NCI-H2081 (cell line): Measurements from ENCODE around the gene C4orf17.
"Not testable (repeated sequence)": the region's sequence is repeated elsewhere in the genome, so short reads cannot be mapped to it uniquely, and the experiment has no call there.

Experiments used
- DNase-seq, 2 experiments: peaks; one replicate each; lab custom pipeline; 2025; lab: John Stamatoyannopoulos, UW

The C4orf17 gene

DNA sequence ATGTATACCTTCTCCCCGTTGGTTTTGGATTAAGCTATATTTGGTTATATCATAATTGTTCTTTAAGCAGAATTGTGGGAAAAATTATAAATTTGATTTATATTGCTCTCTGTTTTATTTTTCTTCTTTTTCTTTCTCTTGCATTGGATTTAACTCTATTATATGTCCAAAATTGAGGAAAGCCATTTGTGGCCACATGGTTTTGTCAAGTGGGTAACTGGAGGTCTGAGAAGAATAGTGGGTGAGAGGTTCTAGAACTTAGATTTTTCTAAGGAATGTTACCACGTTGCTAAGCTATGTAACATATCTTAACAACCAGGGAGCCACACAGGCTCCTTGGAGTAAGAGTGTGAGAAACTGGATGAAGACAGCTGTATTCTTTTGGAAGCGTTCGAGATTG lies at the start of gene C4orf17:
Gene C4orf17 (plus strand): TSS at position 301 of the 400 bp plus-strand sequence. CDS start 2,061 bp downstream, outside the sequence.
- DNase-seq, result no peak

DNA sequence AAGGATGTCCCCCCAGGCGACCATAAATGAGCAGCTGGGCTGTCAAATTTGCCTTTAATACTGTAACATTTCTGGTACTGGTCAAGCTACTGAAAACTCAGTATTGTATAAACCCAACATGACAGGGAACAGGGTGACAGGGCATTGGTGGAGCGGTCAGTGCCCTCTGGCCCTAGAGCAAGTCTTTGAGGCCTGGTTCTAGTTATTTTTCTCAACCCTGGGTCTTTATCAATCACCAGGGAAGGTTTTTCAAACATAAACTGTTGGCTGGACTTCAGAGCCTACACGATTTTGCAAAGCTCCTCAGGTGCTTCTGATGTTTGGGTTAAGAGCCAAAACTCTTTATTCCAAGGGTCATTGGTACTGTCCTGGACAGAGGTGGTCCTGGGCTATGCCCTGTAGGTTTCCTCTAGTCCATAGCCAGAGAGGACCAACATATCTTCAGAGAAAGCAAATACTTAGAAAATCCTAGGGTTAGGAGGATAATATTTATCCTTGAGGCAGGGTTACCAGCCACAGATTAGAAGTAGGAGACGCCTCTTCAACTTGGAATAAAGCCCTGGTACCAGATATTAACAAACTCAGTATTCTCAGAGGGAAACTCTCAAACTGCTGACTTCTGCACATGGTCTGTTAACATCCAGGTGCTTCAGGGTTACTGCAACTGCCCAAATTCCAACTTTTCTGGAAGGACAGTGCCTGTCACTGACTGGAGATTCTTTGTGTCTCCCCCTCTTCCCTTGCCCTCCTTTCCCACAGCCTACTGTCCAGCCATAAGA lies 49.0 kb upstream of the C4orf17 start:
- no peak for DNase-seq

DNA sequence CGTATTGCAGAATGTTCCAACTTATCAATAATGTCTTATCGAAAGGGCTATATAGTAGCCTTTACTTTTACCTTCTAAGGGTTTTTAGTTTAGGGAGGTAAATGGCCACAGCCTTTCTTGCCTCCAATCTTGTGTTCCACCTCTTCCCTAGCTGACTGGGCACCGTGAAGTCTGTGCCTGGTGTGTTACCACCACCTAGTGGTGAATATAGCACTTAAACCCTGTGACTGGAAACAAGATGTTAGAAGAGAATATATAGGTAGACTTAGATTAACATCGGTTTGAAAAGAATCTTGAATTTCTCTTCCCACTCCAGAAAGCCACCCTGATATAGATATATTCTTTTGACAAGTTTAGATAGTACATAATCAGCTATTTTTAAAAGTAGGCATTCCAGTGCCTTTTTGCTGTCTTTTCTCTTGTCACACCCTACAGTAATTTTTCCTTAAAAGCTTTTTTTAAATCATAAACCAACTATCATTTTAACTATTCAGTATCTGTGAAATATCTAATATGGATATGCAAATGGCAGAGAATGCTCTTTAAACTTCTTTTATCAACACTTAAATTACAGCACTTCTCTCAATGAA lies 47.9 kb upstream of the C4orf17 start:
- peak; percentile 48 to 64 for DNase-seq

DNA sequence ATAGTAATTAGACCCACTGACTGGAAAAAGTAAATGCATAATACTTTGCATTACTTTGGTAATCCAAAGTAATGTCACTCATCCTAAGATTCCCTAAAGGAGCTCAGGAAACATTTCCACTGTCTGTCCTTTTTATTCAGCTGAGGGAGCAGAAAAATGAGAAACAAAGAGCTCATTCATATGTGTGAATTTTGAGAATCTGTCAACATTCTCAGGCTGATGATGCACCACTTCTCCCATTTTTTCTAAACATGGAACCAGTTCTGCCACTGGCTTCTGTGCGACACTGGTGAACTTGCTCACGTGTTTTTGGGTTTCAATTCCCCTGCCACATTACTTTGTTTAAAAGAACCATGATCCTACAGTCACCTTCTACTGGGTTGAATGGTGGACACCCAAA lies 47.3 kb upstream of the C4orf17 start:
- no peak for DNase-seq

DNA sequence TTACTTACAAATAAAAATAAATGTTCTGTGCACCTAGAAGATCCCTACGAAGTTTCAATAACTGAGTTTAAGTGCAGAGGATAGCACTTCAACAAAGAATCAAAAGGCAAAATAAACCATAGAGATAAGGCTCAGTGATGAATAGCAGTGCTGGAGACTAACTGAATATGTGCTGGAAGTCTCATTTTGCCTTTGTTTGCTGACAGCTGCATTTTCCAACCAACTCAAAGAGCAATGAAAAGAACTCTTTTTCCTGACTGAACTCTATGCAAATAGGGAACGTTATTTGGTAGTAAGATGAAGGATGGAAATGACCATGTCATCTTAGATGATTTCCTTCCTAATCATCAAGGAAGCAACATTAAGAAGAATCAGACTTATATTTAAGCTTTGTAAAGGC lies 42.9 kb upstream of the C4orf17 start:
- no peak for DNase-seq

DNA sequence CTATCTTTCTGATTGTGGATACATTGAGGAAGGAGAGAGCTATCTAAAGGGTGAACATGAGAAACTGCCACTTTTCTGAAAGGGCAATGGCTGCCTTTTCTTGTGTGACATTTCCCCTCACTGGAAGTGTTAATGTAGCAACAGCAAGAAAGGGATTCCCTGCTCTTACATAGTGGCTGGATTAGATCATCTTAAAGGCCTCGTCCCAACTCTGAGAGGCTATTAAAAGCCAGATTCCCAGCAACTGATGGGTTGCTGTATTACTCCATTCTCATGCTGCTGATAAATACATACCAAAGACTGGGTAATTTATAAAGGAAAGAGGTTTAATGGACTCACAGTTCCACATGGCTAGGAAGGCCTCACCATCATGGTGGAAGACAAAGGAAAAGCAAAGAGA lies 41.9 kb upstream of the C4orf17 start:
- DNase-seq, result no peak

DNA sequence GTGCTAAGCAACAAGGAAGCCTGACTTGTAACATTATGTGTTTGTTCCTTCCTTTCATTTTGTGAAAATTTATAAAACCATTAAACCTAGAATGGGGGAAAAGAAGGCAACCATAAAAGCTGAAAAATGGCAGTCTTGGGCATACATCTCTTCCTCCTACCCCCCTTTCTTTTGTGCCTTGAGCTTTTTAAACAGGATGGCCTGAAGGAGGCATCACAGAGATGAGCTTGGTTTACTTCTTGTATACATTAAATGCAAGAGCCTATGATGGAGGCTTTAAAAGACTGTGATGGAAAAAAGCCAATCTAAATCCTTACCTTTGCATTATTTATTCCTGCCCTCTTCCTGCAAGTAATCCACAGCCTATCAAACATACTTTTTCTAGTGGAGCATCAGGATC lies 39.5 kb upstream of the C4orf17 start:
- DNase-seq, result no peak

DNA sequence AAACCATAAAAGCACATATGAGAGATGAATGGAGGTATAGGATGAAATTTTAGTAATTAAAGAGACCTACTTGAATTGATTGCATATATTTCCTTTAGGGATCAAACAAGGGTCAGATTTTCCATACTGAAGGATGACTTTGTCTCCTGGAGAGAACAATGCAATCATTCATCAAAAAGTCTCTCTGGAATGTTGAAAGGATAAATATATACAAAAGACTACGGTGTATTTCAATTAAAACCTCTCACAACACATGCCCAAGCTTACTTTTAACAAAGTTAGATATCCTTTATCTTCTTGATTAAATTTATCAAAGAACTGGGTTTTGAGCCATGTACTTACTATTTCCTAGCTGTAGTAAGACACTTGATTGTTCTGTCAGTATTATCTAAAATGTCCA lies 38.9 kb upstream of the C4orf17 start:
- DNase-seq, result no peak

DNA sequence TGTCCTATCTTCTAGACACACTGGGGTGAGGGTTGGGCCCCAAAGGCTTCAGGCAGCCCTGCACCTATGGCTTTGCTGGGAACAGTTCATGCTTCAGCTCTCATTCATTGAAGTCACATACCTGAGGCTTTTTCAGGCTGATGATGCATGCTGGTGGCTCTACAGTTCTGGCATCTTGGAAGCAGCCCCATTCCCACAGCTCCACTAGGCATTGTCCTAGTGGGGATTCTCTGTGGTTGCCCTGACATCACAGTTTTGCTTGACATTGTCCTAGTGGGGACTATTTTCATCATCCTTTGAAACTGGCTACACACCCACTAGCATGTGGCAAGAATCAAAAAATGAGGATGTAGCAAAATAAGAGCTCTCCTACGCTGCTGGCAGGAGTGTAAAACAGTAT lies 37.7 kb upstream of the C4orf17 start:
- DNase-seq, result no peak

DNA sequence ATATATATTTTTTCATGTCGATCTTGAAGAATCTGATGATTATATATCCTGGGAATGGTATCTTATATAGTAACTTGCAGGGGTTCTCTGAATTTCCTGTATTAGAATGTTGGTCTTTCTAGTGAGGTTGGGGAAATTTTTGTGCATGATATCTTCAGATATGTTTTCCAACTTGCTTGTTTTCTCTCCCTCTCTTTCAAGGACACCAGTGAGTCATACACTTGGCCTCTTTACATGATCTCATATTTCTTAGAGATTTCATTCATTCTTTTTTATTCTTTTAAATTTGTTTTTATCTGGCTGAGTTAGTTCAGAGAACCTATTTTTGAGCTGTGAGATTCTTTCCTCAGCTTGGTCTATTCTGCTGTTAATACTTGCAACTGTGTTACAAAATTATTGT lies 27.2 kb upstream of the C4orf17 start:
- no peak for DNase-seq

DNA sequence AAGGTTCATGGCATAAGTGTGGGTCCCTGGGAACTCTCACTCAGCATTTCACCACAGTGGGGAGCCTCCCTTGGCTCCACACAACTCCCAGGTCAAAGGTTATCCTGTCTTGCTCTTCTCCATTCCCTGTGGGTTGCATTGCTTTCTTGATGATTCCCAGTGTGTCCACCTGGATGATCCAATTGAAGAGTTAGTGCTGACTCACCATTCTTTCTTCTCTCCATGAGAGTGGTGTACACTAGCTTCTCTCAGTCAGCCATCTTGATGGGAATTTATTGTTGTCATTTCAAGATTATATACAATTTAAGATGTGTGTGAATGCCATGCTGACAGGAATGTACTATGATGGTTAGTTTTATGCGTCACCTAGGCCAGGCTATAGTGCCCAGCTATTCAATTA lies 25.6 kb upstream of the C4orf17 start:
- DNase-seq, result no peak

DNA sequence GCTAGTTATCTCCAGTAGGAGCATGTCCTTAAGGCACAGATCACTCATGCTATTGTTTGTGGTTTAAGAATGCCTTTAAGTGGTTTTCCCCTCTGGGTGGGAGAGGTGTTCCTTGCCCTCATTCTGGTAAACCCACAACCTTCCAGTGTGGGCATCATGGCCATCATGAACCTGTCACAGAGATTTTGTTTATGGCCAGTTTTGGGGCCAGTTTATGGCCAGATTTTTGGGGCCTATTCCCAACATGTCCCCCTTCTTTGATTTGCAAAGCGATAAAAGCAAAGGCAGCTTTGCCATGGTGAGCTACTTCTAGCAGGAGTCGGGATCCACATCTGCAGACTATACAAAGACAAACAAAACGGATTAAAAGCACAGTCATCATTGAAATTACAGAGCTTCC lies 24.2 kb upstream of the C4orf17 start:
- DNase-seq, result not testable (repeated sequence)

DNA sequence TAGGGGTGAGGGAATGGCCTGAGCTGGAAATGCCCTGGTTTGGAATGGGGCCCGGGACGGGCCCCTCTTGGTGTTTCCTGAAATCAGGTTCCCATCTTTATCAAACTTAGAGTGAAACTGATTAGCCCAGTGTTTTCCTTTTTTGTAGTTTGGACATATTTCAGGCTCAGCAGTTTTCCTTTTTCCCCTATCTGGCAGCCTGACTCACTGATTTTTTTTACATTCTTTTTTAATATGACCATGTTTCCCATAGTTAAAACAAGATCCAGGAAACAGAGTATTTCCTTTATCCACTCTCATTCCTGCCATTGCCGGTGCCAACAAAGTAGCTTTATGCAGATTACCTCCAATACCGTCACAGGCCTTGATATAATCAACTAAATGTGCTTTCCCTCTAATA lies 20.5 kb upstream of the C4orf17 start:
- no peak for DNase-seq

DNA sequence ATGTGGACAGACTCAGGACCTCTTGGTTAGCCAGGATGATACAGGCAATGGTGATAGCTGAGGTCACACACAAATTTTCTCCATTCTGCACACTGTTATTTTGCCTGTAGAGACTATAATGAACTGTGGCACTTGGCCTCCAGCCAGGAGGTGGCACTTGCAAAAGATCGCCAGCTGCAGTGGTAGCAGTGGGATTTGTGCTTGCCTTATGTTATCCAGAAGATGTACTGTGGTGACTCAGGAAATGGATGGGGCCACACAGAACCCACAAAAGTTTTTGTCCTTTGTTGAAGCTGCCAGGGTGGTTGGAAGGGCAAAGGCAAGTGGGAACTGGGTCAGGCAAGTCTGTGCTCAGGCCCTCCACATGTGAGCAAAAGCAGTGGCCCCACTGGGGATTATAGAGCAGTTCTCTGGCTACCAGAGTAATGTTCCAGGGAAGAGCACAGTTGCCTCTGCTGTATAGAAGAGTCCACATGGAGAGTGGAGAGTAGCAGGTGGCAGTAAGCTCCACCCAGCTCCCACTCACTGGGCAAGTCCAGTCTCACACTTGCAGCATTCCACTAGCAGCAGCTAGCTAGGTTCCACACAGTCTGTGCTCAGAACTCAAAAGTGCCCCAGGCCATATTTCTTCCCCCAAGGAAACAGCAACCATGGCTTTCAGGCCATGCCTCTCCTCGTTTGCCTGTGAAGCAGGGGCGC lies 5.9 kb upstream of the C4orf17 start:
- DNase-seq, result peak; percentile 6 to 47

DNA sequence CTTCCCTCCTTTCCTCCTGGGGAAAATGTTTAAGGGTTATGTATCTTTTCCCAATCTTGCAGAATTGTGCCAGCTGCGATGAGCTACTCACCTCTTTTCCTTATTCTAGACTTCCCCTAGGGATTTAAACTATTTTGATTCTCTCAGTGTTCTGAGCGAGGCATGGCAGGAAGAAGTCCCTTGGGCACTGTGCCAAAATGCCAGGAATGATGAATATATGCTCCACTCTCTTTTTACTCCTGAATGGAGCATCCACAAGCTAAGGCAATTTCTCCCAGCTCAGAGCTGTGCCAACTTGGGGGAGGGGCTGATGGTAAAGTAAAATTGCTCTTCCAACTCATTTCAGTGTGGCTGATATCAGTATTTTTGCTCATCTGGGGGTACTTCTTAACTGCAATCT lies 4.0 kb upstream of the C4orf17 start:
- peak in 1 of 2 experiments; percentile 0 for DNase-seq

DNA sequence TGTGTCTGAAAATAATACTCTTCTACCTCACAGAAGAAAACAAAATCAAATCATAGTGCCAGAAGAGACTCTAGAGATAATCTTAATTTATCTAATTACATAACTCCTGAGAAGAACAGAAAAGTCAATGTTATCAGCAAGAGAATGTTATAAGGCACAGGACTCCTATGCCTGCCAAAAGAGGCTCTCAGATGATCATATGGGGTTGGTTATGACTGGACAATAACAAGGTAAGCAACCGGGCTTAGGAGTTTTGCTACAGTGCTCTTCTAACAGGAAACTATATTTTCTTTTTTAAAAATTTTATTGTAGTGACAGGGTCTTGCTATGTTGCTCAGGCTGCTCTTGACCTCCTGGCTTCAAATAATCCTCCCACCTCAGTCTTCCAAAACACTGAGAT lies 3.5 kb upstream of the C4orf17 start:
- DNase-seq, result no peak

DNA sequence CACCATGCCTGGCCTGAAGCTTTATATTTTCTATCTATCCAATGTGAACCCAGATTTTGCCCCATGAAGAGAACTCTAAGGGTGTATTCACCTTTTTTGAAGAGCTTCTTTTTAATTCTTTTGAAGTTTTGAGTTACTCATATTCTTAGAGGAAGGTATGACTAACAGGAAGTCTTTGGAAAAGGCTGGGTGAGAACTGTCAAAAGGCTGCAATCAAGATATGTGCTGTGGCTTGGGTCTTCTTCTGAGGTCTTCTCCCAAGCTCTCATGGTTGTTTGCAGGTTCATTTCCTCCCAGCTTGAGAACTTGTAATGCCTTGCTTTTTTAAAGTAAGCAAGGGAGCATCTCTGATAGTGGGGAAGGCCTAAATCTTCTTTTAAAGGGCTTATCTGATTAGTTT lies 3.1 kb upstream of the C4orf17 start:
- DNase-seq, result no peak

DNA sequence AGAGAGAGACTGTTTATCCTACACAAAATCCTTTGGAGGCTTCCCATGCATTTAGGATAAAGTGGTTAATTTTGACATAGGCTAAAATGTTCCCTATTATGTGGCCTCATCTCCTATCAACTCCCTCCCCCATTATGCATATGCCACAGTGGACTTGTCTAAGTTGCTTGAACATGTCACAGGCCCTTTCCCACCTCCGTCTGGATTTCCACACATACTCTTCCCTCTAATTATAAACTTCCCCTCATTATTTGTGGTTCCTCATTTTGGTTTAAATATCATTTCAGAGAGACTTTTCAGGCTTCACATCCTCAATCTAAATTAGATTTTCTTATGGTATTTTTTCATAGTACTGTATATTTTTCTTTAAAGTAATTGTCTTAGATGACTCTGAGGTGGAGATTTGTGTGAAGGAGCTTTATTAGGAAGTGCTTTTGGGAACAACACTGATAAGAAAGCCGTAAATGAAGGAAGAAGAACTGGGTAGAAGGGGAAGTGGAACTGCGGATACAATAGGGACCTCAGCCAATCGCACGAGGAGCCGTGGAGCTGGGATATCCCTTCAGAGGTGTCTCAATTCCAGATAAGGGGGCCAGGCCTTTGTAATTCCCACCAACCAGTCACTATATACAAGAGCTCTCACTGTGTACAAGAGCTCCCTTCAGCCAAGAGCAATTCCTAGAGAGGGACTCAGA lies 7.9 kb downstream of the C4orf17 start:
- no peak for DNase-seq

DNA sequence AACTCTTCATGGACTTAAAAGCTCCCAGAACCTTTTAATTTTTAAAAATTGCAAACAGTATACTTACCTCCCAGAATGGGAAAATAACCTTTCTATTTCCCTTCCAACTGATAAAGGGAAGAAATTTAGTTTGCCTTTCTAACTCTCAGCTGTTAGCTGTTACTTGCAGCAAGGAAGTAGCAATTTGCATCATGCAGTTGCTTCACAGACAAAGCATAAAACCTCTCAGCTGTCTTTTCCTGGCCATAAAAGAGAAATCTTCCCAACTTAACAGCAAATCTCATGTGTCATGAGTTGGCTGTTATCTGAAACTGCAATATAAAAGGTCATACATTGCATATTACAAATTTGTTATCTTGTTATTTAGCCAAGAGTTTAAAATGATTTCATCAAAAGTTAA lies 18.4 kb downstream of the C4orf17 start:
- DNase-seq, result no peak

DNA sequence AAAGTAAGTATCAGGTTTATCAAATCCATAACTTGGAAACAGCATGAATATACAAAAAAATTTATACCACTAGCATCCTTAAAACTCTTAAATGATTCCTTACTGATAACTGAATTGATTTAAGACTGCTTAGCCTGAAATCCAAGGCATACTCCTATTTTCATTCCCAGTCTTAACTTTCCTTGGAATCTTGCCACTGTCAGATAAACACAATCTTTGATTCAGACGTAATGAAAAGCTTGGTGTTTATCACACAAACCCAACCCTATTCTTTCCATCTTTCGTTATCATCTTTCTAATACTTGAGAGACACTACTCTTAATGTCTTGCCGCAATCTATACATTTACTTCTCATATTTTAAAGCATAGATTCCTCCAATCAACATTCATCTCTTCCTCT lies 19.1 kb downstream of the C4orf17 start:
- DNase-seq, result no peak

DNA sequence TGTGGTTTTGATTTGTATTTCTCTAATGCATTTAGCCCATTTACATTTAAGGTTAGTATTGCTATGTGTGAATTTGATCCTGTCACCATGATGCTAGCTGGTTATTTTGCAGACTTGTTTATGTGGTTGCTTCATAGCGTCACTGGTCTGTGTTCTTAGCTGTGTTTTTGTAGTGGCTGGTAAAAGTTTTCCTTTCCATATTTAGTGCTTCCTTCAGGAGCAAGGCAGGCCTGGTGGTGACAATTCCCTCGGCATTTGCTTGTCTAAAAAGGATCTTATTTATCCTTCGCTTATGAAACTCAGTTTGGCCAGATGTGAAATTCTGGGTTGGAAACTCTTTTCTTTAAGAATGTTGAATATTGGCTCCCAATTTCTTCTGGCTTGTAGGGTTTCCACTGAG lies 23.9 kb downstream of the C4orf17 start:
- not testable (repeated sequence) for DNase-seq

DNA sequence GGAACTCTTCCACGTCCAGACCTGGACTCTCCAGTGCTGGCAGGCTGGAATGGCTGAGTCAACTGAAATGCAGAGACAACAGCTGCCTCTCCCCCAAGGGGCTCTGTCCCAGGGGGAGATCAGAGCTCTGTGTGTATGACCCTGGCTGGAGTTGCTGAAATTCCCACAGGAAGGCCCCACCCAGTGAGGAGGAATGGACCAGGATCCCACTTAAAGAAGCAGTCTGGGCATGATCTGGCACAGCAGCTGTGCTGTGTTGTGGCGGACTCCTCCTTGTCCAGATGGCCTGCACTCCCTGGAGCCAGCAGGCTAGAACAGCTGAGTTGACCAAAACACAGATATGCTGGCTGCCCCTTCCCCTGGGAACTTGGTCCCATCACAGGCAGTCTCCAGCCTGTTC lies 25.4 kb downstream of the C4orf17 start:
- no peak for DNase-seq

DNA sequence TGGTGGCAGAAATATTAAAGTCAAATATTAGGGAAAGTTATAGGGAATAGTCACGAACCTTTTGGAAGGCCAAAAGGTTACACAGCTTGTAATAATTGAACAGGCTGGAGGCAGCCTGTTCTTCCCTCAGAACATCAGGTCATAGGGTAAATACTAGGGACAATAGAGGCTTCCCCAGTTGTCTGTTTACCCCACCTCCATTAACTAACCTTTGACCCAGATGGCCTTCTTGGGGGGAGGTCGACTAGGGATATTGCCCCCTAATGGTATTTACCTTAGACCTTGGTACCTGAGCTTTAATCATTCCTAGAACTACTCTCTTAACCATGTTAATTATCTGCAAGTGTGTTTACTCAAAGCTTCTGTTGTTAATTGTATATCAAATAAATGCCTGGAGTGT lies 26.0 kb downstream of the C4orf17 start:
- DNase-seq, result no peak
